Measurements from ENCODE around the gene SLC2A9.

SLC2A9 gene

GRCh38 chr4:10020871-10021652 lies at the start of gene SLC2A9:
Gene SLC2A9 (minus strand): TSS chr4:10021497. CDS start chr4:10021429, 68 bp downstream.
- no peaks in the 10 kb centered on the region for H3K9me3 ChIP-seq (ENCODE audit: insufficient read depth, low read length)
- no peaks in the 10 kb centered on the region for H3K27me3 ChIP-seq (ENCODE audit: low read length)
- H4K20me1 ChIP-seq (ENCODE audit: low read depth, low read length): no peaks in the 10 kb centered on the region
- H3K9me2 ChIP-seq (replicated peaks; ENCODE audit: insufficient read depth, low read length): no peaks in the 10 kb centered on the region
- H3K4me2 ChIP-seq (ENCODE audit: low read depth, low read length, poor library complexity, severe bottlenecking): no peak within 1 kb of the TSS
- H3F3A ChIP-seq (ENCODE audit: insufficient read depth): no peaks in the 10 kb centered on the region
- no peaks in the 10 kb centered on the region for H3K79me2 ChIP-seq (ENCODE audit: insufficient read depth, low read length)
- H3K27ac ChIP-seq (ENCODE audit: low read depth, low read length): no peak within 1 kb of the TSS
- TF ChIP-seq EZH2phosphoT487 (conservative IDR thresholded peaks at IDR 0.05; ENCODE audit: low read length) (no peak), CTCF (IDR thresholded peaks at IDR 0.05; ENCODE audit: insufficient read depth, low read length, poor library complexity, severe bottlenecking) (no peak)
- H3K36me3 ChIP-seq (ENCODE audit: low read length): no peaks in the 10 kb centered on the region
- no peak within 1 kb of the TSS for H3K9ac ChIP-seq (ENCODE audit: low read length)
- no peak within 1 kb of the TSS for H3K4me3 ChIP-seq (ENCODE audit: insufficient read depth, low read length, poor library complexity, severe bottlenecking)
- no peak within 1 kb of the TSS for H2AFZ ChIP-seq (ENCODE audit: low read depth, low read length, severe bottlenecking)

- H3K9me2 ChIP-seq (replicated peaks; ENCODE audit: insufficient read depth, low read length): no peaks in the 10 kb centered on the region
- no peak overlapping the region for H3K4me2 ChIP-seq (ENCODE audit: low read depth, low read length, poor library complexity, severe bottlenecking)
- H3K27me3 ChIP-seq (ENCODE audit: low read length): no peaks in the 10 kb centered on the region
- H3K79me2 ChIP-seq (ENCODE audit: insufficient read depth, low read length): no peaks in the 10 kb centered on the region
- TF ChIP-seq EZH2phosphoT487 (conservative IDR thresholded peaks at IDR 0.05; ENCODE audit: low read length) (no peak), CTCF (IDR thresholded peaks at IDR 0.05; ENCODE audit: insufficient read depth, low read length, poor library complexity, severe bottlenecking) (no peak)
- no peak overlapping the region for H3K27ac ChIP-seq (ENCODE audit: low read depth, low read length)
- no peak overlapping the region for H3K4me3 ChIP-seq (ENCODE audit: insufficient read depth, low read length, poor library complexity, severe bottlenecking)
- peaks cover 4% of the 10 kb centered on the region; the same call in 1 of the 2 replicates for H3F3A ChIP-seq (ENCODE audit: insufficient read depth)
- H4K20me1 ChIP-seq (ENCODE audit: low read depth, low read length): no peaks in the 10 kb centered on the region
- peaks cover 7% of the 10 kb centered on the region; the same call in 1 of the 2 replicates for H3K36me3 ChIP-seq (ENCODE audit: low read length)
- H3K9me3 ChIP-seq (ENCODE audit: insufficient read depth, low read length): no peaks in the 10 kb centered on the region
- no peak overlapping the region for H3K9ac ChIP-seq (ENCODE audit: low read length)
- no peak overlapping the region for H2AFZ ChIP-seq (ENCODE audit: low read depth, low read length, severe bottlenecking)
These were observed 47.9 kb upstream of the SLC2A9 start for GRCh38 chr4:10069075-10069642.

GRCh38 chr4:10066670-10067651 lies 45.7 kb upstream of the SLC2A9 start:
- peaks cover 4% of the 10 kb centered on the region; the same call in 1 of the 2 replicates for H3F3A ChIP-seq (ENCODE audit: insufficient read depth)
- no peaks in the 10 kb centered on the region for H3K9me3 ChIP-seq (ENCODE audit: insufficient read depth, low read length)
- H3K27ac ChIP-seq (ENCODE audit: low read depth, low read length): no peak overlapping the region
- no peak overlapping the region for H3K9ac ChIP-seq (ENCODE audit: low read length)
- H3K9me2 ChIP-seq (replicated peaks; ENCODE audit: insufficient read depth, low read length): no peaks in the 10 kb centered on the region
- TF ChIP-seq CTCF (IDR thresholded peaks at IDR 0.05; ENCODE audit: insufficient read depth, low read length, poor library complexity, severe bottlenecking) (no peak), EZH2phosphoT487 (conservative IDR thresholded peaks at IDR 0.05; ENCODE audit: low read length) (no peak)
- H2AFZ ChIP-seq (ENCODE audit: low read depth, low read length, severe bottlenecking): no peak overlapping the region
- no peaks in the 10 kb centered on the region for H4K20me1 ChIP-seq (ENCODE audit: low read depth, low read length)
- H3K27me3 ChIP-seq (ENCODE audit: low read length): no peaks in the 10 kb centered on the region
- no peak overlapping the region for H3K4me3 ChIP-seq (ENCODE audit: insufficient read depth, low read length, poor library complexity, severe bottlenecking)
- no peaks in the 10 kb centered on the region for H3K36me3 ChIP-seq (ENCODE audit: low read length)
- H3K79me2 ChIP-seq (ENCODE audit: insufficient read depth, low read length): no peaks in the 10 kb centered on the region
- H3K4me2 ChIP-seq (ENCODE audit: low read depth, low read length, poor library complexity, severe bottlenecking): no peak overlapping the region

Data from SU-DHL-6 (cell line).